GM21390 (cell line): Measurements from ENCODE around the gene HSPA1A.
"Not testable (repeated sequence)": the region's sequence is repeated elsewhere in the genome, so short reads cannot be mapped to it uniquely, and the experiment has no call there.

ENCODE experiments used
- ATAC-seq: cut with Tn5 transposase; IDR thresholded peaks from one replicate; pipeline ENCODE4 v1.9.1; 2021; ENCODE audit not compliant: unreplicated experiment

HSPA1A gene

DNA sequence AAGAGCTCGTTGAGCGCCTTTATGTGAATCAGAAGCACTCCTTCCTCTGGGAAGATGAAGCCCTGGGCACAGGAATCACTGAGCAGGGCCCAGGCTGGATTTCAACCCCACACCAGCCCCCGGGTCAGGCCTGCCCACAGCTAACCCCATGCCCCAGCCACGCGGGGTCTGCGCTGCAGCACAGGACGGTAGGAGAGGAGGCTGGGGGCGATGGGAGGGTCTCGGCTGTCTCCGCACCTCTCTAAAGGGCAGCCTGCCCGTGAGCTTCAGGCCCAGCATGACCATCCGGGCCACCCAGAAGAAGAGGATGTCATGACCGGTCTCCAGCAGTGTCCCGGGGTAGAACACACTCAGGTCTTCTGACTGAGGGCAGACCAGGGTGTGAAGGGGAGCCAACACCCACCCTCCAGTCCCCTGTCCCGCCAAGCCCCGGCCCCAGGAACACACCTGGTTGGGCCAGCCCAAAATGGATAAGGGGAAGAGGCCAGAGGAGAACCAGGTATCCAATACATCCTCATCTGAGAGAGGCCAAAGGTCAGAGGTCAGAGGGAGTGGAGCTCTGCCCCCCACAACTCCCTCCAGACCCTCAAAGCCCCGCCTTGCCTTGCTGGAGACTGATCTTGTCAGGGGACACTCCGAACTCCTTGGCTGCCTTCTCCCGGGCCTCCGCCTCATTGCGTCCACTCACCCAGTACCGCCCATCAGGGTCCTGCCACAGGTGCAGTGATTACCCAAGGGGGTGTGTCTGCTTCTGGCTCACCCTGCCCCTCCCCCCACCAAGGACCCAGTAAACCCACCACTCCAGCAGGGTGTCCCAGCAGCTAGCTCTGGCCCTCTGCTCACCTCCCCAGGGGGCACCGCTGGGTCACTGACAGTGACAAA lies 33.9 kb upstream of the HSPA1A start:
- no peak for ATAC-seq

DNA sequence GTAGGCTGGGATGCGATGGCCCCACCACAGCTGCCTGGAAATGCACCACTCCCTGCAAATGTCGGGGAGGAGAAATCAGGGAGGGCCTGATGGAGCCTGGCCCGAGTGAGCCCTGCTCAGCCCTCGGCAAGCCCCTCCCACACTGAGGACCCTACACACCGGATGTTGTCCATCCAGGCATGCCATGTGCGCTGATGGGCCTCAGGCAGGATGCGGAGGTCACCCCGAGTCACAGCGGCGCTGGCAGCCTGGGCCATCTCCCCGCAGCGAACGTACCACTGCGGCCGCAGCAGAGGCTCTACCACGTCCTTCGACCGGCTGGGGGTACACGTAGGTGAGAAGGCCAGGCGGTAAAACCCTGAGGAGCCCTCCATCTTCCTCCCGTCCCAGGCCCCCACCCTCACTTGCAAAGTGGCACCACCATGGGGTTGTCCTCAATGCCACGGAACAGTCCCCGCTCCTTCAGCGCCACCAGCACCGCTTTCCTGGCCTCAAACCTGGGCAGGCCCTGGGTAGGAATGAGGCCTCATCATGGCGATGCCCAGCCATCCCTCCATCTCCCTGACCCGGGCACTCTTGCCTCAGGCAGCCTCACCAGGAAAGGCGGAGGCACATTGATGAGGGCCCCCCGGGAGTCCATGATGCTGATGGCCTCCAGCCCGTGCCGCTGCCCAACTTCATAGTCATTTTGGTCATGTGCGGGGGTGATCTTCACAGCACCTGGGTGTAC lies 33.1 kb upstream of the HSPA1A start:
- ATAC-seq: no peak

DNA sequence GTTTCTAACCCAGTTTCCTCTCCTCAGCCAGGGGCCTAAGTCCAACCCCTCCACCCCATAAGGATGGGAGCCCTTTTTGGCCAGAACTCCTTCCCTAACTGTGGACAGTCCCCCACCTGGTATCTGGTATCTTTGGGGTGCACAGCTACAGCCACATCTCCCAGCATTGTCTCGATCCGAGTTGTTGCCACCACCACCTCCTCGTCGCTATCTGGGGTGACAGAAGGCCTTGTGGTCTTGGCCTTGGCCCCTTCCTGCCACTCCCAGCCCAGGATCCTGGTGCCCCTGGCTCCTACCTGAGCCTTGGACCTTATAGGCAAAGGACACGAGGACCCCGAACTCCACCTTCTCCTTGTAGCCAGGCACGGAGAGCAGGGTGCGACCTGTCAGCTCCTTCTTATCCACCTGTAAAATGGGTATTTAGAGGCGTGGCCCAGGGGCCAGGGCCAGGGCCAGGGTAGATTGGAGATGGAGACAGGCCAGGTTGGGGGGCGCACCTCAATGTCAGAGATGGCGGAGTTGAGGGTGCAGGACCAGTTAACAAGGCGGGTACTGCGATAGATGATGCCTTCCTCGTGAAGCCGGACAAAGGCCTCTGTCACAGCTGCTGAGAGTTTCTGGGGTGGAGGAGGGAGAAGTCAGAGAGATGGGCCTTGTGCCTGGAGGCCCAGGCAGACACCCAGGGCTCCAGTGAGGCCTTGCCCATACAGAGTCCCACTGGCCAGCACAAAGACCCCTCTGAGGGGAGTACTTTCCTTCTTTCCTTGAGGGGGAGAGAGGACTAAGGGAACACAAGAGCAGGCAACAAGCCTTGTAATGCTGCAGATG lies 31.0 kb upstream of the HSPA1A start:
- ATAC-seq: no peak

DNA sequence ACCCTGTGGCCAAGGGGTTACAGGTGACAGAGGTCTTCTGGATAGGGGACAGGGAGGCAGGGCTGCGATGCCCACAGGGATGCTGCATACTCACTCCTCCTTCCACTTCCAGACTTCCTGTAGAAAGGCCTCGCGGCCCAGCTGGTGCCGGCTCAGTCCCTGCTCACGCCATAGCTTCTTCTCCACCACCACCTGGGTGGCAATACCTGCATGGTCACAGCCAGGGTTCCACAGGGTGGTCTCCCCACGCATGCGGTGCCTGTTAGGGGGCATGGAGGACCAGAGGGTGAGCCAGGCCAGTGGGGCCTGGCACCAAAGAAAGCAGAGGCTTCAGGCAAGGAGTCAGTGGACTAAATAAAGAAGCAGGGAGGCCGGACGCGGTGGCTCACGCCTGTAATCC lies 29.9 kb upstream of the HSPA1A start:
- ATAC-seq: no peak

DNA sequence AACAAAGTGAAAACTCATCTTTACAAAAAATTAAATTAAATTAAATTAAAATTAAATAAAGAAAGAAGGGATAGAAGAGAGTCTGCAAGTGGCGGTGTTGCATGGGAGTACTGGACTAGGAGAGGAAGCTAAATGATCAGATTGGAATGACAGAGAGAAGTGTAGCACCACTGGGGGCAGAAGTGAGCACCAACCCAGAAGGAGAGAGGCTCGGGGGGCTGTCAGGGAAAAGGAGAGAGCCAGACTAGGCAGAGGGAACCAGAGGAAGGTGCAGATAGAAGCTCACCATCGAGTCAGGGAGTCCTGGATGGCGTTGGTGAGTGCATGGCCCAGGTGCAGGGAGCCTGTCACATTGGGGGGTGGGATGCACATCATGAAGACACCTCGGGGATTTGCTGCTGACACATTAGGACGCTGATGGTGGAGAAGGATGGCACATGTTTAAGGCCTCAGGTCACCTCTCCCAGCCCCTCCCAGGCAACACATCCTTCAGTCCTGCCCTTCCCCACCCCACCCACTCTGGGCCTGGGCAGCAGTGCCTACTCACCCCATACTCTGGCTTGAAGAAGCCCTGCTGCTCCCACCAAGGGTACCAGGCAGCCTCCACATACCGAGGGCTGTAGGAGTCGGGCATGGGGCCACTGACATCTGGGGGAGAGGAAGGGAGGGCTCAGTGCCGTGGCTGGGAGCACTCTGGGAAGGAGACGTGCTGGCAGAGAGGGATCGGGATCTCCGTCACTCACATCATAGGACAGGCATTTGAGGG lies 23.8 kb upstream of the HSPA1A start:
- no peak for ATAC-seq

DNA sequence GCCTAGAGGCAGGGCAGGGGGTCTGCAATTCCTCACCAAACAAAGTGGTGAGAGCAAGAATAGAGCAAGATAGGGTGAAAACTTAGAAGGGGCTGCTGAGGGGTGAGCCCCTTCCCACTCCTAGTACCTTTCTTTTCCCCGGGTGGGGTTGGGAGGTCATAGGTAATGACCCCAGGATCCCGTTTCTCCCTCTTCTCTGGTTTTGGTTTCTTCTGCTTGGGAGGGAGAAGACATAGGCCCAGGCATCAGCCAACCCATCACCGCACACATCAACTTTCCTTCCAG lies 23.3 kb upstream of the HSPA1A start:
- ATAC-seq: no peak

DNA sequence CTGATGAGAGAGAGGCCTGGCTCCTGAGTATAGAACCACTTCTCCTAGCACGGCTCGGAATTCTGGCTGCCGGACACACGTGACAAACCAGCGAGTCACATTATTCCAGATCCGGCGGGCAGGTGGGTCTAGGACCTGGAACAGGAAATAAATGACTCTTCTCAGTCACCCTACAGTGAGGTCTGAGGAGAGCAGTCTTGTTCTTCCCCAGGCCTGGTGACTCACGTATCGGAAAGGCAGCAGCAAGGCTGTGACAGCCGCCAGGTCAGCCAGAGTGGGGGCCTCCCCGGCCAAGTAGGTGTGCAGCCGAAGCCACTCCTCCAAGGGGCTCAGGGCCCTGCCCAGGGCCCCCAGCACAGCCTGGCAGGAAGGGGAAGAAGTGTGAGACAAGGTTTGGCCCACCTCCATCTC lies 22.6 kb upstream of the HSPA1A start:
- ATAC-seq: no peak

DNA sequence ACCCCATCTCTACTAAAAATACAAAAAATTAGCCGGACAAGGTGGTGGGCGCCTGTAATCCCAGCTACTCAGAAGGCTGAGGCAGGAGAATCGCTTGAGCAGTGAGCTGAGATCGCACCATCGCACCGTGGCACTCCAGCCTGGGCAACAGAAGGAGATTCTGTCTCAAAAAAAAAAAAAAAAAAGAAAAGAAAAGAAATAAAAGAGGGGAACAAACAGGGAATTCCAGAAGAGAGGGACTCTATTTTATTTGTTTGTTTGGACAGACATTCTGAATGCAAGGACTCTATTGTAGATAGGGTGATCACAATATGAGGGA lies 21.5 kb upstream of the HSPA1A start:
- ATAC-seq: not testable (repeated sequence)

DNA sequence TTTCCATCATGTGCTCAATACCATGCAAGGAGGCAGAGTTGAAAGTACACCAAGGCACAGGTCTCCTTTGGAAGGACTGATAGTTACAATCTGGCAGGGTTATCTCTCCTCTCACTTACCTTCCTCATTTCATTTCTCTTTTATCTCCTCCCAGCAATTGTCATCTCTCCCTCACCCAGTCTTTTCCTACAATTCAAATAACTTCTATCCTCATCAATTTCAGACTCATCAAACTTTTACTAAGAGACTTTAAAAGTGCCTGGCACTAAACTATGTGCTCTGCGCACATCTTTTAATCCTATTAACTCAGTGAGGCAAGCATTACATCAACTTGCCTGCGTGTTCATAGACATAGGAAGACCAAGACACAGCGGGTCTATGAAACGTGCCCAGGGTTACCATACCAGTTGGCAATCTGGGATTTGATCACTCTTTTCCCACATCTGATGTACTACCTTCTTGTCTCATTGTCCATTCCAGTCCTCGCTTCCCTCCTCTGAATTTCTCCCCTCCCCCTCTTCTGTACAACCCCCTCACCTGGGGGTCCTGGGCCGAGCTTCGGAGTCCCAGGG lies 21.0 kb upstream of the HSPA1A start:
- no peak for ATAC-seq

DNA sequence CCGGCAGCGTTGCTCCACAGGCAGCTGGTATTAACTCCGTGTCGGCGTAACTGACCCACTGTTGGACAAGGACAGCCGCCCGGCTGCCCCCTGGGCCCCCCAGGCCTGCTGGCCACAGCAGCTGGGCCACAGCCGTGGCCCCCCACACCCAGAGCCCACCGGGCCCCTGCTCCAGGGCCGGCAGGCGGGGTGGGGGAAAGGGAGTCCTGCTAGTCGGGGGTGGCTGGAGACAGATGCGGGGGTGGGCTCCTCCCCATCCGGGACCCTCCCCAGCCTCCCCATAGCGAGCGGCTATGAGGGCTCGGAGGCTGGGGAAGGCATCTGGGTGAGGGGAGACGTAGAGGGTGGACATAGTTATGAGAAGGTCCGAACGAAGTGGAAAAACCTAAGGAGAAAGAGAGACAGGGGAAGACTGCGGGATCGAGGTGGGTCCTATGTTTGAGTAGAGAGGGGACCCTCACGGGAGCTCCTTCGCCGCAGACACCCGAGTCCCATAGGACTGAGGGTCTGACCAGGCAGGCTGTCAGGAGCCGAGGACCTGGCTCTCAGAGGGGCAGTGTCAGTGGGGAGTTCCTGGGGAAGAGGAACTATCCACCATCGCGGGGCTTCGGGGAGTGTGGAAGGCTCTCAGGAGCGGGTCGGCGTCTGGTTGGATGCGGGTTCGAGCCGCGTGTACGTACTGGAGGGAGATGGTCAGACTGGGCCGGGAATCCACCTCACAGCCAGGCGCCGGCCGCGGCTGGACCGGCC lies 20.3 kb upstream of the HSPA1A start:
- ATAC-seq: peak; percentile 20

DNA sequence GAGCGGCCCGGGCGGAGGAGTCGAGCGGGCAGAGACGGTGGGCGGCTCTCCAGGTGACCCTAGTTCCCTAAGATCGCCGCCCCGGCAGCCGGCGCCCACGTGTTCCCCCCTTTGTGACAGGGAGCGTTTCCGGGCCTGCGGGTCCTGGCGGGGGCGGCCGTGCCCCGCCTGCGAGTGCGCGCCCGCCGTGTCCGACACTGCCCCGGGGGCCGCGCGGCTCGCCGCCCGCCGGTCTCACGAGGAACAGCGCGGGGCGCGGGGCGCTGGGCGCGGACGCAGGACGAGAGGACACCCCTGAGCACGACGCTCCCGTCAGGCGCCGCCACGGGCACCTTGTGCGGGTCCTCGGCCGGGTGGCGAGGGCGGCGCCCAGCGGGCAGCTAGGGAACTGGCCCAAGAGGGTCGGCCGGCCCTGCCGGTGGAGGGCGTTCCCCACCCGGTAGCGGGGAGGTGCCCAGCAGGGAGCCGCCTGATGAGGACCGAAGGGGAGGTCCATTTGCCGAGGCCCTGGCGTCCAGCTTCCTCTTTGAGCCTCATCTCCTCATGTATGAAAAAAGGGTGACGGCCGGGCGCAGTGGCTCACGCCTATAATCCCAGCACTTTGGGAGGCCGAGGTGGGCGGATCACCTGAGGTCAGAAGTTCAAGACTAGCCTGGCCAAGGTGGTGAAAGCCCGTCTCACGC lies 19.6 kb upstream of the HSPA1A start, which contains the start of gene VARS1:
TSS of gene VARS1 (minus strand) at position 137 of the 683 bp plus-strand sequence. CDS start 535 bp downstream, outside the sequence.
- peak; percentile 78 for ATAC-seq

DNA sequence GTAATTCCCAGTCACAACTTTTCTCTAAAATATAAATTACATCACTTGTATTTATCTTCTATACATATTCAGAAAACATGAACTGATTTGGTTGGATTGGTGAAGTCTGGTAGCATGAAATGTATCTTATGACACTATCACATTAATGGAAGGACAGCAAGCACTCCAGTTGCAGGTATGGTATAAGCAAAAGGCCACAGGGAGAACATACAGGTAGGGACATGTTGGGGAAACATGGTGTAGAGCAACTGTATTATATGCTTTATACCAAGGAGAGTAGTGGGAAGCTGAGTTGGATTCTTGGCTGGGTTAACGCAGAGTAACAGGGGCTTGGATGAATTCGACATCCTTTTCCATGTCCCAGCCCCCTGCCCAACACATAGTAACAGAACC lies 18.4 kb upstream of the HSPA1A start:
- no peak for ATAC-seq

DNA sequence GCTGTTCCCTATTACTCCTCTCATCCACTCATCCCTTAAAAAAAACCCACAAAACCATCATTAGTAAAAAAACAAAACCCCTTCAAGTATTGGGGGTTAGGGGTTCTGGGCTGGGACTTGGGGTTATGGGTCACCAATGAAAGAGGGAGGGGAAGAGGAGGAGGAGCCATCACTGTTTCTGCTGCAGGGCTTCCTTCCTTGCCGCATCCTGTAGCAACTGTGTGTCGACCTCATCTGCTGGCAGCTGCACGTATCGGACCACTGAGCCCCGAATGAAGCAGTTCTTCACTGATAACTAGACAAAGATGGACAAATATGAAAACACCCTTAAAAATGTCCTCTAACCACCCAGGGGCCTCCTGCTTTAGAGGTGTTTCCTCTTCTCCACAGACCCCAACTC lies 17.8 kb upstream of the HSPA1A start:
- no peak for ATAC-seq

DNA sequence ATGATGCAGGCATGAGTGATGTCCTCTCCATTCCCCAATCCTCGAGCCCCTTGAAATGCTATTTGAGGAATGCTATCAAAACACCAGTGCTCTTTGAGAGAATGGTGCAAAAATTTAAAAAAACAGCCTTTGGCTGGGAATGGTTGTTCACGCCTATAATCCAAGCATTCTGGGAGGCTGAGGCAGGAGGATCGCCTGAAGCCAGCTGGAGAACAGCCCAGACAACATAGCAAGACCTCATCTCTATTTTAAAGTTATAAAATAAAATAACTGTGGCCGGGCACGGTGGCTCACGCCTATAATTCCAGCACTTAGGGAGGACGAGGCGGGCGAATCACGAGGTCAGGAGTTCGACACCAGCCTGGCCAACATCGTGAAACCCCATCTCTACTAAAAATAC lies 15.6 kb upstream of the HSPA1A start:
- ATAC-seq: no peak

DNA sequence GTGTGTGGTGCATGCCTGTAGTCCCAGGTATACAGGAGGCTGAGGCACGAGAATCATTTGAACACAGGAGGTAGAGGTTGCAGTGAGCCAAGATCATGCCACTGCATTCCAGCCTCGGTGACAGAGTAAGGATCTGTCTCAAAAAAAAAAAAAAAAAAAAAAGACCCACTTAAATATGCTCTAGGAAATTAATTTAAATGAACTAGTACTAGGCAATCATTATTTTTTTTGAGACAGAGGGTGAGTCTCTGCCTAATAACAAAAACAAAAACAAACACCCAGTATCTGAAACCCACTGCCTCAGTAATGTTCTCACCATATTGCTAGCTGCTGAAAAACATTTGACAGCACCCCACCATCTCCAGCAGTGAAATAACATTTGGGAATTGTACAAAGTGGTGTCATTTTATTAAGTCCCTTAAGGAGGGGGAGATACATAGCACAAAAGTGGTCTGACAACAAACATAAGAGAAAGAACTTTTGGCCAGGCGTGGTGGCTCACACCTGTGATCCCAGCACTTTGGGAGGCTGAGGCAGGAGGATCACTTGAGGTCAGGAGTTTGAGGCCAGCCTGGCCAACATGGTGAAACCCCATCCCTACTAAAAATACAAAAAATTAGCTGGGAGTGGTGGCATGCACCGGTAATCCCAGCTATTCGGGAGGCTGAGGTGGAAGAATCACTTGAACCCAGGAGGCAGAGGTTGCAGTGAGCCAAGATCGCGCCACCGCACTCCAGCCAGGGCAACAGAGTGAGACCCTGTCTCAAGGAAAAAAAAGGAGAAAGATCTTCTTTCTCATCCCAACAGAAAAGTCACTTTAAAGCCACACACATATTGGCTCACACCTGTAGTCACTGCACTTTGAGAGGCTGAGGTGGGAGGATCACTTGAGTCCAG lies 14.1 kb upstream of the HSPA1A start:
- ATAC-seq: not testable (repeated sequence)

DNA sequence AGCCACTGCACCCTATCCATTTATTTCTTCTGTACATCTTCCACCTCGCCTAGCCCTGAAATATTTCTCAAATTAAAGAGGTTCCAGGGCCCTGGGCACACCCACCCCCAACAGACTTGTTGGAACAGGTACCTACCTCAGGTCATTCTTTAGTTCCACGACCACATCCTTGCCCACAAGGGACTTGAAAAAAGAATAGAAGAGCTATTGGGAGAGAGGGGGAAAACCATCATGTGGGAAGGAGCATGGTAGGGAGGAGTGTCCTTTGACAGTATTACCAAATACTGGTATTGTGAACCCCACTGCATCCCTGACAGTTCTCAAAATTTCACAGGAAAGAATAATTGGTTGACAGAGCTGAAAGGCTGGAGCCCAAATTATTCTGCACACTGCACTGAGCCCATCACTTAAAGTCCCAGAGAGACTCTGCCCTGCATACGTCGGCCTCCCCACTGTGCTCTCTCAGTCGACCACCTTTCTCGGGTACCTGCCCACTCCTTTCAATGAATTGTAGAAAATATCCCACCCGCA lies 9.3 kb upstream of the HSPA1A start:
- ATAC-seq: no peak

DNA sequence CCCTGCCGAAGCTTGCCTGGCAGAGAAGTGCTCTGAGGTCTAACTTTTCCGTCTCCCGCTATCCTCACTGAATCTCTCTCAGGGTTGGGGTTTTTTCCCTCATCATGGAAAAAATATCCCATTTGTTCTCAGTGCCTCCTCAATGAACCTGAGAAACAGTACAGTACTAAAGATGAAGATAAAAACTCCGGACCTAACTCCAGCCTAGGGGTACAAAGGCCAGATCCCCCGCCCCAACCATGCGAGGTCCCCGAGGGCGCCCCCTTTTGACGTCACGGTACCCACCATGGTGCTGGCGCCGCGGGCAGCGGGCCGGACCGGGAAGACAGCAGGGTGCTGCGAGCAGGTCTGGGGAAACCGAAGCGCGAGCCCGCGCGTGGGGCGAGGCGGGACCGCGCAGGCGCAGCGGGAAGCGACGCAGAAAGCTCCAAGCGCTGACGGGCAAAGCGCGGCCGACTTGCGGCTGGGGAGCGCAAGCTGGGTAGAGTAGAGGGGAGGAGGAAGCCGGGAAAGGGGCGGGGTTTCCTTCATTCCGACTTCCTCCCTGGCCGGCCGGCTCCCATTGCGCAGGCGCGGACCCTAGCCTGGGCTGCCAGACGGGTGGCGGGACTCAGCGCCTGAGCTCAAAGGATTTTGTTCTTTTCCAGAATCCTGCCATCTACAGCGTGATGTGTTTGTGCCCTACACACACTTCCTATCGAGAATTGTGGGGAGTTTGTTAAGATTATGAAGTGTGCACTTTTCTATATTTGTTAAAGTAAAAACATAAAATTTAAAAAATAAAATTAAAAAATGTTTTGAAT lies 8.7 kb upstream of the HSPA1A start, which contains the start of gene LSM2:
TSS of gene LSM2 (minus strand) at position 497 of the 803 bp plus-strand sequence. CDS start at position 288, 209 bp downstream.
- peak; percentile 84 for ATAC-seq
